Anterior cingulate cortex (tissue), 58 donors: ENCODE data around the gene IL17RB.

ENCODE experiments used
- DNase-seq, 58 donors: peaks; one replicate each; lab custom pipeline; 2025; lab: John Stamatoyannopoulos, UW

The IL17RB gene

DNA sequence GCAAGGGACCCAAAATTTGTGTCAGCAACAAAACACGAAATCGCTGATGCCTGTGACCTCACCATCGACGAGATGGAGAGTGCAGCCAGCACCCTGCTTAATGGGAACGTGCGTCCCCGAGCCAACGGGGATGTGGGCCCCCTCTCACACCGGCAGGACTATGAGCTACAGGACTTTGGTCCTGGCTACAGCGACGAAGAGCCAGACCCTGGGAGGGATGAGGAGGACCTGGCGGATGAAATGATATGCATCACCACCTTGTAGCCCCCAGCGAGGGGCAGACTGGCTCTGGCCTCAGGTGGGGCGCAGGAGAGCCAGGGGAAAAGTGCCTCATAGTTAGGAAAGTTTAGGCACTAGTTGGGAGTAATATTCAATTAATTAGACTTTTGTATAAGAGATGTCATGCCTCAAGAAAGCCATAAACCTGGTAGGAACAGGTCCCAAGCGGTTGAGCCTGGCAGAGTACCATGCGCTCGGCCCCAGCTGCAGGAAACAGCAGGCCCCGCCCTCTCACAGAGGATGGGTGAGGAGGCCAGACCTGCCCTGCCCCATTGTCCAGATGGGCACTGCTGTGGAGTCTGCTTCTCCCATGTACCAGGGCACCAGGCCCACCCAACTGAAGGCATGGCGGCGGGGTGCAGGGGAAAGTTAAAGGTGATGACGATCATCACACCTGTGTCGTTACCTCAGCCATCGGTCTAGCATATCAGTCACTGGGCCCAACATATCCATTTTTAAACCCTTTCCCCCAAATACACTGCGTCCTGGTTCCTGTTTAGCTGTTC is 35.0 kb upstream of the IL17RB start:
- no peak for DNase-seq

DNA sequence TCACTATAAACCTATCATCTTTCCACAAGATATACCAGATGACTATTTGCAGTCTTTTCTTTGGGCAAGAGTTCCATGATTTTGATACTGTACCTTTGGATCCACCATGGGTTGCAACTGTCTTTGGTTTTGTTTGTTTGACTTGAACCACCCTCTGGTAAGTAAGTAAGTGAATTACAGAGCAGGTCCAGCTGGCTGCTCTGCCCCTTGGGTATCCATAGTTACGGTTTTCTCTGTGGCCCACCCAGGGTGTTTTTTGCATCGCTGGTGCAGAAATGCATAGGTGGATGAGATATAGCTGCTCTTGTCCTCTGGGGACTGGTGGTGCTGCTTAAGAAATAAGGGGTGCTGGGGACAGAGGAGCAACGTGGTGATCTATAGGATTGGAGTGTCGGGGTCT is 33.9 kb upstream of the IL17RB start:
- DNase-seq, result no peak

DNA sequence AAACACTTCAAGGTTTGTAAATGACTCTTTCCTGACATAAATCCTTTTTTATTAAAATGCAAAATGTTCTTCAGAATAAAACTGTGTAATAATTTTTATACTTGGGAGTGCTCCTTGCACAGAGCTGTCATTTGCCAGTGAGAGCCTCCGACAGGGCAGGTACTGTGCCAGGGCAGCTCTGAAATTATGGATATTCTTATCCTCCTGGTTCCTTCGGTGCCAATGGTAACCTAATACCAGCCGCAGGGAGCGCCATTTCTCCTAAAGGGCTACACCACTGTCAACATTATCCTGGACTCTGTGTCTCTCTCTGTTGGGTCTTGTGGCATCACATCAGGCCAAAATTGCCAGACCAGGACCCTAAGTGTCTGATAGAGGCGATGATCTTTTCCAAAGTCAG is 33.1 kb upstream of the IL17RB start:
- DNase-seq, result no peak

DNA sequence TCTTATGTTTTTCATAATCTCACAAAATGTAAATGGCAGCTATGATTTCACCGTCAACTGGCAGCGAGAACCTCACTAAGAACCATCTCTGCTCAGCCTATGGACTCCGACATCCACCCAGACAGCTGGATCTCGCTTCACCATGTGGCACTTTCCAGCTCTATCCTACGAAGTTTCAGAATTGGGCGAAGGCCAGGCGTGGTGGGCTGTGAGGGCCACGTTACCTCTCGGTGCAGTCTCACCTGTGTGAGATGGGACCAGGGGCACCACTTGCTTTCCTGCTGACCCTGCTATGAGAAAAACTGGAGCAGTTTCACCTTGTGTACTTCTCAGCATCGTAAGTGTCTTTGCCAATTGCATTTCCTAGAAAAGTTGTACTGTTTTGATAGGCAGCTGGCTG is 32.5 kb upstream of the IL17RB start:
- DNase-seq, result no peak

DNA sequence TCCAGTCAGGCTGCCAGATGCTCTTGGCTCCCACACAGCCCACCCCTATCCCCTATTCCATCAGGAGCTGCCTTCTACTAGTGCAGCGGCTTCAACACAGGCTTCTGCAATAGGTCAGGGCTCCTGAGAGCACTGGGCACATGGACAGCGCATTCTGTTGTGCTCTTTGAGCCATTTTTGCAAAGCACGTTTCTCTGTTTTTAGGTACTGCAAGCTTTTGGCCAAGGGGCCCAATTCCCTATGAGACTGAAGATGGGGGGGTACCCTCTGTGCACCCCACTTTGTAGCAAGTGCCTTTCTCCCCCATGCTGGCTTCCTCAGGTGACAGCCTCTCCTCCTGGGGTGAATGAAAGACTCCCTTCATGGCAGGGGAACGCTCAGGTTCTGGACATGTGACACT is 31.3 kb upstream of the IL17RB start:
- DNase-seq, result no peak

DNA sequence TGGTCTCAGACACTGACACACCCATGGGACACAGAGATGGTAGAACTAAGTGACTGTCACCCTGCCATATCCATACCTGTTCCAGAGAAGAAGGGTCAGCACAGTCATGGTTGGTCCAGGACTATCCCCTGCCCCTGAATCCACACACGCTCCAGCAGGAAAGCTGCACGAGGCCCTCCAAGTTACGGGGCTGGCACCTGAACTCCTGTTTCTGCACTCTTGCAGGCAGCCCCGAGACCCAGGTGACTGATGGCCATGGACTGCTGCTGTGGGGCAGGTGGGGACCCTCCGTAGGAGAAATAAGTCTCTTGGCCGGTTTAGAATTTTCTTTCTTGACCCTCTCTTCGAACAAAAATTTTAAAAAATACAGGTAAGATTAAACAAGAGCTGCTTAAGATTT is 30.7 kb upstream of the IL17RB start:
- no peak for DNase-seq

DNA sequence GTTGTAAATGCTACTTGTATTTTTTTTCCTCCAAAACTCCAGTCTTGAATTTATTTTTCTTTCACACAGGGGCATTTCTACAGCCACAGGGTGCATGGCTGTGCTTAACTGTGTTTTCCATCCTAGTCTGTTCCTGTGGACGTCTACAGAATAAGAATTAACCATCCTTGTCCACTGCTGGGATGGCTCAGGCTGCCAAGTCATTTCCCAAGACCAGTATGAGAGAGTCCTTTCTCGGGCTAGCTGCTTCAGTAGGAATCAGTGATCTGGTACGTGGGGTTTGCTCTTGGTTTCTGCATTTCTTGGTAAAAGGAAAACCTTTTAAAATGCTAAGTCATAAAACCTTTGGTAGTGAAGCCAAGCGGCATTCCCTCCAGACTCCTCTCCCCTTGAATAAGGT is 29.9 kb upstream of the IL17RB start:
- DNase-seq, result peak in 21 of 58 donors; percentile 16 to 63 (median 39)

DNA sequence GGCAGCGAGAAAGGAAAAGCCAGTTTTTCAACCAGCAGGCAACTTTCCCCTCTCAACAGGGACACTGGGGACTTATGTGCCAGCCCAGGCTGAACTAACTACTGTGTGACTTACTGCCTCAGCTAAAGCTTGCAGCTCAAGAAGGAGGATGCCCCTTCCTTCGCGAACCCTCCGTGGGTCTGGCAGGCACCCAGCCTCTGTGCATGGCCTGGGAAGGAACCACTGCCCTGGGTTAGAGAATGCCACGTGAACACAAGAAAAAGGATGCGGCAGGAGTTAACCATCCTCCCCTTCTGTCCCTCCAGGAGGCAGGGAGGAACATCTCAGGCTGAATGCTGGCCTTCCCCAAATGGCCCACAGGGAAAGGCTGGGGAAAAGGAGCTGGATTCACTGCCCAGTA is 29.2 kb upstream of the IL17RB start:
- DNase-seq, result no peak

DNA sequence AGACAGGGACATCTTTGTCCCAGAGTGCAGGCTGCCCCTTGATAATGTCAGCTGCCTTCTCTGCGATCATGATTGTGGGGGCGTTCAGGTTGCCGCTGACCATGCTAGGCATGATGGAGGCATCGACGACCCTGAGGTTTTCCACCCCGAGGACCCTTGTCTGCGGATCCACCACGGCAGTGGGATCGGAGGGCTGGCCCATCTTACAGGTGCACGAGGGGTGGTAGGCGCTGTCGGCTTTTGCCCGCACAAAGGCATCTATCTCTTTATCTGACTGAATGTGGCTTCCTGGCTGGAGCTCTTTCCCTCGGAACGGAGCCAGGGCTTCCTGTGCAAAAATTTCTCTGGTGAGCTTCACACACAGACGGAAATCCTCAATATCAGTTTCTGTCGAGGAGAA is 28.6 kb upstream of the IL17RB start:
- DNase-seq, result no peak

DNA sequence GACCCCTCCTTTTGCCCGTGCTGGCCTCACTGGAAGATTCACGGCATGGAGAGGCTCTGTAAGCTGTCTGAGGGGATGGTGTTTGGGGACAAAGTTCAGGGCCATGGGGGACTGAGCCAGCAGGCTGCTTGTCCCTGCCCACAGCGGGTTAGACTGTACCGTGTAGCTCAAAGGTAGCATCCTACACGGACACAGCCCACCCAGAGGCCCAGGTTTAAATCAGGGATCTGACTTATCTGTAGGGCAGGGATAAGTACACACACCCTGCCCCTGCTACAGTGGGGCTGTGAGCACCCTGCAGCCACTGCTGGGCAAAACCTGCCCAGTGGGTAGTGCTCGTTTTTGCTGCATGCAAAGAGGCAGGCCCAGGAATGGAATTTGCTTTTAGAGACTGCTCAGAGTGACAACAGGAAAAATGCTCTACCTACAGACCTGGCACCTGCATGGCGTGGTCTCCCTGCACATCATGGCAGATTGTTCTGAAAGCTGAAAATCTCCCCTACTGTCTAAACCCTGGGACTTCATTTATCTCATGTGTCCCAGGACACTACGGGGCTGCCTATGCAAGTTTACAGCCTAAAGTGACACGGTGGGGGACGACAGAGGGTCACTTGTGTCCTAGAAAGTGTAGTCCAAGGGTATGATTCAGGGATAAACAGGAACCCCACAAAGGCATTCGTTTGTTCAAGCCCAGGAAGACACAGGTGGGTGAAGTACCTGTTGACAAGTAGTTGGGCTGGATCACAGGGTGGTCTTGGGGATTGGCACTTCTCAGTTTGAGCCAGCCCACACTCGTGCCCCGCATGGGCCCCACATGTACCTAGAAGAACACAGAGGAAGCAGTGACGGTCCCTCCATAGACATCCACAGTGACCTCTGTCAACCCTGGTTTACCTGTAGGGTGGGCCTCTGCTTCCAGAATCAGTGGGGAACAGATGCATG is 27.9 kb upstream of the IL17RB start:
- no peak for DNase-seq

DNA sequence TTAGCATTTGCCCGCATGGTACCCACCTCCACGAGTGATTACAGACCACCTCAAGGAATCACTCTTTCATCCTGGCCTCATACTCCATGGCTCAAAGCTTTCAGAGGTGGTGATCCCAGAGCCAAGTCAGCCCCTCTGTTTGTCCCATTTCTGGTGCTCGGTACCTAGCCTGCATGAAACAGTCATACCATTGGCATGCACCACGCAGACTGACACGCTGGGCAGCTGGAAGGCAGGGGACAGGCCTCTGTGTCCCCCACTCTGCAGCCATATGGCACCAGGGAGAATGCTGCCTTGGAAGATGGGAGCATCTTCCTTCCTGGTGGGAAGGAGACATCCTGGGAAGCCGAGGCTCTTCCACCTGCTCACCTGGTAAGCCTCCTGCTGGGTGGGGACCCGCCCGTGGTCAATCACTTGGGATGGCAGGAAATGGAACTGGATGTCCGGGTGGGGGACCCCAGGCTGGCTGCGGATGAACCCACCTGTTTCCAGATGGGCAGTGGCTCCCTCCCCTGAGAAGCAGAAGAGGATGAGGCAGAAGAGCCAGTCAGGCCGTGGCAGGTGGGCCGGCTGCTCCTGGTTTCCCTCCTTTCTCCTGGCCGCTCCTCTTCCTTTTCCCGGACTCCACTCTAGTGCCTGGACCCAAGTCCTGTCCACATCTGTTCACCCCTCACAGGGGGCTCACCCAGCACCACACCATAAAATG is 27.1 kb upstream of the IL17RB start:
- no peak for DNase-seq

DNA sequence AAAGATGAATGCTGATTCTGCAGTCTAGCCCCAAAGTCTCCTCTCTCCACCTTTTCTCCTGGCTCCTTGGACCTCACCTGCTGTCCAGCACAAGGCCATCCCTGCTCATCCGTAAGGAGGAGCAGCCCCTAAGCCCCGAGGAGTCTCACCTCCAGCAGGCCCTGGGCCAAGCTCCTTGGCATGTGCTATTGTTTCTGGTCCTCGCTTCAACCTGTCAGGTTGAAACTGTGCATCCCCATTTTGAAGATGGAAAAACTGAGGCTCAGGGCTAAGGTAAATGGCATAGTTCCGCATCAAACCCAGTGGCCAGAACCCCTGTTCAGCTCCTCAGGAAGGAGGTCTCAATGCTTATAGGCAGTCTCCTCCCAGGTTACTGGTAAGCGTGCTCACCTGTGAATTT is 26.3 kb upstream of the IL17RB start:
- no peak for DNase-seq

DNA sequence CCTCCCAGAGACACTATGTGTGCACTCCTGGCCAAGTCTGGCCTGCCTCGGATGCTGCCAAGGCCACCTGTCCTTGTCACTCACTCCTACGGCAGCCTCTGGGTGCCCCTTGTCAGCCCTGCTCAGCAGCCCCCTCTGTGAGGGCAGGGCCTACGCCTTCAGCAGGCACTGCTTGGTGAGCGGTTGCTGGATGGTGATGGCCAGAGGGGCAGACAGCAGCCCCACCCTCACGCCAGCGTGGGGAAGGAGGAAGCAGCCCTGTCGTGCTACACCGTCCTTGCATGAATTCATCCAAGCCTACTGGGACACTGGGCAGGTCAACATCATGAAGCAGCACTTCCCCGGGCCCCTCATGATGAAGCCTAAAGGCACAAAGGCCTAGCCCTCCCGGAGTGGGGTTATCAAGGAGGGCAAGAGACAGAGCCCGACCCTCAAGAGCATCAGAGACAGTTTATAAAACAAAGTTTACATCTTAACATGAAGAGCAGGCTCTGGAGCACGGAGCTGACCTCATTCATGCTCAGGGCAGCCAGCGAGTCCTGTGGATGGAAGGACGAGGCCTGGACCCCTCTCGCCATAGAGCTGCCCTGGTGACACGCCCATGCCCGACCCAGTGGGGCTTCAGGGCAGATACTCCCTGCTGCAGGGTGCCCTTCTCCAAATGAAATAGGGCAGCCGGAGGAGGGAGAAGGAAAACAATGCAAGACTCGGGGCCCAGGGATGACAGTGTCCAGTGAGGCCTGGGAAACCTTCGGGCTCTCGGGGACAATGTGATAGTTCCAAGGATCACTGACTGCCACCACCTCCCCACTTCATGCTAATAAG is 25.4 kb upstream of the IL17RB start:
- DNase-seq, result no peak

DNA sequence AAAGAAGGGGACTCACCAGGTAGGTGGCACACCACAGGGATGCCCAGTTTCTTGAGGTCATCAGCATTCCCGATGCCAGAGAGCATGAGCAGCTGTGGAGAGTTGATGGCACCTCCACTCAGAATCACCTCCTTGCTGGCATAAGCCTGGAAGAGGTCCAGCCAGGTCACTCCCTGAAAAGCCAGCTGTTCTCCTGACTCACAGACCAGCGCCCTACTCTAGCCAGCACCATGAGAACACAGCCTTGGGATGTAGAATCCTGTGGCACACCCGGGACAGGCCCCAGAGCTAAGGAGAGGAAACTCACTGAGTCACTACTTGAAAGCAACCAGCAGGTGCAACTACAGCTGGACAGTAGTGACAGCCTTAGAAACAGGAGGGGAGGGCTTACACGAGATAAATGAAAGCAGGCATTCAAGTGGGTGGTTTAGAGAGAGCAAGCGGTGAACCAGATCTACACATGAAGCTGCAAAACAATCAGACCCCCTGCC is 24.7 kb upstream of the IL17RB start:
- no peak for DNase-seq

DNA sequence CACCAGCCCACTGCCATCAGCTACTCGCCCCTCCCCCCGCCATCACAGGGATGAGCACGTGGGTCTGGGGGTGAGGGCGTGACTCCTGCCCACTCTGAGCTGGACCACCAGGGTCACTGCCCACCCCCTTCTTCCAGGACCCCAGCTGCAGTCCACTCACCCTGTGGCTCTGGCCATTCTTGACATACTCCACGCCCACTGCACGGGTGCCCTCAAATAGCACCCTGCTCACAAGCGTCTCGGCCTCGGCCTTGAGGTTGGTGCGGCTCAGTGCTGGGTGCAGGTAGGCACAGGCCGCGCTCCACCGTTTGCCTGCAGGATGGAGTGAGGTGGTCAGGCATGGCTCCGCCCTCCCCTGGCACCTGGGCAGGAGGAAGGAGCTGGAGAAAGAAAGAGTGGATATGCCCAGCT is 24.0 kb upstream of the IL17RB start:
- no peak for DNase-seq

DNA sequence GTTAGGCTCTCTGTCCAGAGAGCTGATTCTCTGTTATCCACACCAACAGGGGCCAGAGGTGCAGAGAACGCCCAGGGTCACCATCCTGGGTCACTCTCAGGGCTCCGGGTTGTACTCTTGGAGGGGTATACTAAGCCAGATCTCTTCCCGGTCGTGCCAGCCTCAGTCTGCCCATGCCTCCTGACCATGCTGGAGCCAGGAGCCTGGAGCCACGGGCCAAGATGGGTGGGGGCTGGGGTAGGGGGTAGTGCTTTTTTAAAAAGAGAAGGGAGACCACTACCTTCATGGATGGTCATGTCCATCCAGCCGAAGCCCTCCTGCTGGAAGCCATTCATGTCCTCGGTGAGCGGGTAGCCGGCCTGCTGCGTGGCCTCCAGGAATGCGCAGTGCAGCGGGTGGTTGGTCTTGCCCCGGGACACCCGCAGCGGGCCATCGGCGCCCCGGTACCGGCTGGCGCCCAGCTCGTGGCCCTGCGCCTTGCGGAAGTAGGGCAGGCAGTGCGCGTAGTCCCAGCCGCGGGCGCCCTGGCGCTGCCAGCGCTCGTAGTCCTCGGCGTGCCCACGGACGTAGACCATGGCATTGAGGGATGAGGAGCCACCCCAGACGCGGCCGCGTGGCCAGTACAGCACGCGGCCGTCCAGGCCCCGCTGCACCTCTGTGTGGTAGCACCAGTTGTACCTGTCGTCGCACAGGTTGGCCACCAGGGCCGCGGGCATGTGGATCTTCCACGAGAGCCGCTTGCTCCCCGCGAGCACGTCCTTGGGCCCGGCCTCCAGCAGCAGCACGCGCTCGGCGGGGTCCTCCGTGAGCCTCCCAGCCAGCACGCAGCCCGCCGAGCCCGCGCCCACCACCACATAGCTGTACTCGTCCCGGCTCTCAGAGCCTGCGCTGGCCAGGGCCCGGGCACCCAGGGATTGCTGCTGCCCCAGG is 23.1 kb upstream of the IL17RB start:
- no peak for DNase-seq

DNA sequence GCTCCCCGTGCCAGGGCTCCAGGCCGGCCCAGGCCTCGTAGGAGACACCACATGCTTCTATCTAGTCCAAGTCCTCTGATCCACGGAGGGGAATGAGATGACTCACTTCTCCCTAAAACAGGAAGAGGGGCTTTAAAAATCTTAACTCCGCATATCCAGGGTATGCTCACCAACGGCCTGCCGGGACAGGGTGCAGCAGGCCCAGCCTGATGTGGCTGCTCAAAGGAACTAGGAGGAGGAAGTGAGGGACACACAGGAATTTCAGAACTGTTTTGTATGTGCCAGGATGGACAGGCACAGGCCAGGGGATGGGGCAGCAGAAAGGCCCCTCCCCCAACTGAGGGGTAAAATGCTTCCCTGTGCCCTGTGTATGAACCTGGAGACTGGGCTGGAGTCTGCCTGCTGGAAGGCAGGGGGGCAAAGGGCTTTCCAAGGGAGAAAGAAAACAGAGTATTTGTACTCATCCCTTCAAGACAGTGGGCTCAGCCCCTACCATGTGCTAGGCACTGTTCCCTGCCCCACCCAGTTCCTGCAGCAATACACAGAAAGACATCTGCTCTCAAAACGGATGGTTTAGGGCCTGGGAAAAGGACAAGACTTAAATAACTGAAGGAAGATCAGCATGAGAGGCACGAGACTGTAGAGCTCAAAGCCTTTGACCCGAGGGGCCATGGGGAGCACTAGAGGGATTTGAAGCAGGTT is 22.3 kb upstream of the IL17RB start:
- DNase-seq, result no peak

DNA sequence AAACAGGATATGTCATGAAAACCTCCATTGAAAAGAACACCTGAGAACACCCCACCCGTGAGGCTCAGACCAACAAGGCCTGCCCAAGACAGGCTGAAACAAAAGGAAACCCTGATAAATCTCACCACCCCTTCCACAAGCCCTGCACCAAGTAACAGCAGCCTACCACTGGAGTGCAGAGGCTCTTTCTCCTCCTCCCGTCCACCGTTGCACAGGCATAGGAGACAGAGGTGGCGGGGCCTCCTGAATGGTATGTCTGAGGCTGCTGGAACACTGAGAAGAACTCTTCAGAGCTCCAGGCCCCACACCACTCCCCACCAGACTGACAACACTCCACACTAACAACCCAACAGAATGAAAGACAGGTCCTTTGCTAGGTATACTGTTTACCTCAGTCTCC is 21.6 kb upstream of the IL17RB start:
- DNase-seq, result no peak
